Femur (tissue), 1 donor: Measurements from ENCODE around the gene UPP1.

Source experiments
- DNase-seq: peaks from one replicate; pipeline ENCODE4 v3.0.0-alpha.2; 2017

Gene UPP1

DNA sequence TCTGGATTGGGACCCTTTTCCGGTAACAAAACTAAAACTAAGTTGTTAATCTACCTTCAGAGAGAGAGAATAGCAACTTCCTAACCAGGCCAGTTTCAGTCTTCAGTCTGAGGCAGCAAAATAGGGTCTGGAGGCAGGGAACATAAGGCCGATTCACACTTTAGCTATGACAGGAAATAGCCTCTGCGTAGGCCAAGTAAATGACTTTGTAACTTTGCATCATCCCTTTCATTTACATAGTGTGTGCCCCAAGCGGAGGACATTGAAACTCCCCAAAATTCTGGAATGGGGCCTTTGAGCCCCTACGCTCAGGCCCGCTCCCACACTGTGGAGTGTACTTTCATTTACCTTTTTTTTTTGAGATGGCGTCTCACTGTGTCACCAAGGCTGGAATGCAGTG is 1.7 kb upstream of the UPP1 start:
- DNase-seq, result no peak

DNA sequence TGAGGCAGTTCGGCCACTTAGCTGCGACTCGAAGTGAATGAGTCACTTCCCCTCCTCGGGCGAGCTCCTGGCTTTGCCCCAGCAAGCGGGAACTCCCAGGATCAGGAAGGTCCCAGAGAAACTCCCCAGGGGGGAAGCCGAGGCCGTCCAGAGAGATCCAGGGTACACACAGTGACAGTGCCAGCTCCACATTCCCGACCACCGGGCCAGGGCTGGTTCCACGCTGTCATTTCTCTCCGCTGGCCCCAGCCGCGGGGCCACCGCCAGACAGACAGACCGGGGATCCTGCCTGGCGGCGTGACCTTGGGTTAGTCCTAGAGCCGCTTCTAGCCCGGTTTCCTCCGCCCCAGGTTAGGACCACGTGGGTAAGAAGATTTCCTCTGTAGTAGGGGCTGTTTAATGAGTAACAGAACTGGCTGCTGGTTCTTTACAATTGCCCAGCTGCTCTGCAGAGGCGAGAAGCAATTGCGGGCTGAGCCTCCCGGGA is 463 bp upstream of the UPP1 start:
- DNase-seq, result peak; percentile 77

DNA sequence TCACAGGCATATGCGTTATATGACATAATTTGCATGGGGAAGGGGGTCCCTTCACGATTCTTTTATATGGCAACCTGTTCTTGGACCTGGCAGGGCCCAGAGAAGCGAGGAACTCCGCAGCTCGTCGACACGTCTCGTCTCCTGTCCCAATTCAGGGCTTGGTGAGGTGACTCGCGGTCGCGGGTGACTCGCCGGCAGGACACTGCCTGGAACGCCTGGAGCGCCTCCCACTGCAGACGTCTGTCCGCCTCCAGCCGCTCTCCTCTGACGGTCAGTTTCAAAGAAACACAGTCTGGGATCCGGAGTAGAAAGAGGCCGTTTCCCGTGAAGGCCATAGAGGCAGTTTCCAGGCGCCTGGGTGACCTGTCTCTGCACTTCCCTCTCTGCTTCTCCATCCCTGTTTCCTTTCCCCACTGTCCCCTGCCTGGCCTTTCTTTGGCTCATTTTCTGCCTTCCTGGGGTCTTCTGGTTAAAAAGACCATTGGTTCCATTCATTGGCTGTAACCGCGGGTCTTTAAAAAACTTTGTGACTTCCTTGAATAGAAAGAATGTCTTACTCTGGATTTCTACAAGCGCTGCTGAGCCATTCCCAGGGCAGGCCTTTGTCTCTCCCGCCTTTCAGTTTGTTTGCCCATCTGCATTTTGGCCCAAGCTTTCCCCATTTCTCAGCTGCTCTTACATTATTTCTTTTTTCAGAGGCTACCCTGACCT is 1.2 kb downstream of the UPP1 start:
- DNase-seq, result peak; percentile 39

DNA sequence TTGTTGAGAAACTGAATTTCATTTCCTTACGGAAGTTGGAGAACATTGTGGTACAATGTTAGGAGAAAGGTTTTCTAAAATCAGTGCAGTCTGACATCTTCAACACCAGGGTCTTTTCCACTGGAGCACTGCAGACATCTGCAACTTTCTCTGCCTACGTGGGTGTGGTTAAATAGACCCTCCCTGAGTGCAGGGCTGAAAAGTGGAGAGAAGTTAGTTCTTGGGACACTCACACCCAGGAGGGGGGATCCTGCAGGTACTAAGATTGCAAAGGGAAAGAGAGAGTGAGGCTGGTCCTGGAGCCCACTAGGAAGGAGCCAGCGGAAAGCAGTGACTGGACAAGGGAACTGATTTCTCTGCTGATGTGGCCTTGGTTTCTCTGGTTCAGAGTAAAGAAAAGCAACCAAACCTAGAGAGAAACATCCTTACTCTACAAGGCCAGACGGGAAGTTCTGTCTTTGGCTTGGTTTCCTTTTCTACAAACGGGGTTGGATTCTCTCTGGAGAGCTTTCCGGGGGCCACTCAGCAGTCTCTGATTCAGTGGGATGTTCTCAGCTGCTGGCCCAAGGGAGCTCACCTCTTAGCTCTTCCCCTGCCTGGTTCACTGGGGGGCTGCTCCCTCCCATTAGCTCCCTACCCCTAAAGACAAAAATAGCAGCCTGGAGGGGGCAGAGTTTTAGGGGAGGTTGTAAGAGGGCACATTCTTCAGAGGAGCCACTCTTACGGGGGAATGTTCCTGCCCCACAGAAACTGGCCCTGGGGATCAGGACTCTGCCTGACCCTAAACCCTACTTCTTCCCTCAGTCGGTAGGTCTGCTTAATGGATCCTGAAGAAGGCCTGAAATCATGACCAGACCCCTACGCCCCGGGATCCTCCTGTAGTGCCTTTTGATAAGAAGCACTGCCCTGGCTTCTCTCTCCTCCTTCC is 2.7 kb downstream of the UPP1 start:
- DNase-seq, result no peak

DNA sequence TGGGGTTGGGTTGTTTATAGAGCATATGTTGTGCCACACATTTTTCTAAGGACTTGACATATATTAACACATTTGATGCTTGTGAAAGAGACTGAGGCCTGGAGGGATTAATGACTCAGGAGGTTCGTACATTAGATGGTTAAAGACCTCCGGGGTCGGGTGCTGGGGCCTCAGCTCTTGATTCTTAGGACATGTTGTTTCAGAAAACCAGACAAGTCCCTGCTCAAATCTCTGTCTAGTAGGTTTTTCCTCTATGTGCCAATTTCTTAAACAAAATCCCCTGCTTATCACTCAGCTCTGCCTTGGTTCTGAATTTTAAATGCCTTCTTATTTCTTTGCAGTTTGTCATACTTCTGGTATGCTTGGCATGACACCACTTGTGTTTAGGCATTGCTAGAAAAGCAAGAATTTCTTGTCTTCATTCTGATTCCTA is 5.8 kb downstream of the UPP1 start:
- no peak for DNase-seq

DNA sequence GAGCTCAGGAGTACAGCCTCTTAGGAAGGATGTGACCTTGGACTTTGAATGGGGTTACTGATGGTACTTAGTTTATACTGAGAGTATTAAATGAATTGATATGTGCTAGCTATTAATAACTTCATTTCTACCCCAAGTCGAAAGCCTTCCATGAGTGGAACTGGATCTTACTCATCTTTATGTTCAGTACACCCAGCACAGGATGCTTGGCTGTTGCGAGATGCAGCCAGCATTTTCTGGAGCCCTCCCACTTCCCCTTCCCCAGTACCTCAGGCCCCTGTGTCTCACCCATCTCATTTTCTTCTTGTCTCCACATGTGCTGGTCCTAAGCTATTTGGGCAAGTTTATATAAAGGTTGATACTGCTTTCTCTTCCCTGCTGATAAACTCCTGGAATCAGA is 7.2 kb downstream of the UPP1 start:
- DNase-seq, result no peak

DNA sequence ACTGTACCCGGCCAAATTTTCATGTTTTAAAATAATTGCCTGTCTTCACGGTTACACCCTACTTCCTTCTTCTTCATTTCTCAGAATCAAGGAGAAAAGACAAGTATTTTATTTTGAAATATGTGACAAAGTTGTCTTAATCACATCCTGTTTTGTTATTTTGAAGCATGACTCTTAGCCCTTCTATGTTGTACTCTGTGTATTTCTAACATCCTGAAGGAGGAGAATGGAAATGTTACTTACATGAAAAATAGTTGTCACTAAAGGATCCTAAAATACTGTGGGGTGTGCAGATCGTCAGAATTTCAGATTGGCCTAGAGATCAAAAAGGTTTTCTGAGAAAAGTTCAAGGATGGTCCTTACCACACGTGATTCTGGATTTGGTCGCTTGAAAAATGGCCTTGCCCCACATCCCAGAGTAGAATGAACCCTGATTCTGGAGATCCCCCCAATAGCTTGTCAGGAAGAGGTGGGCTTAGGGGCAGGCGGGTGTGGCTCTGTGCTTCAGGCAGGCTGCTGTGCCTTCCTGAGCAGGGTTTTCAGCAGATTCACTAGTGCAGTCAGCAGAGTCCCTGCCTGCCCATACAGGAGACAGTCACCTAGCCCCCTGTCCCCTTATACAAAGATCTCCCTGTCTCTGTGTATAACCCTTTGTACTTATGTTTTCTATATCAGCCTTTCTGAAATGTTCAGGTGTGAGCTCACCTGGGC is 8.6 kb downstream of the UPP1 start:
- no peak for DNase-seq

DNA sequence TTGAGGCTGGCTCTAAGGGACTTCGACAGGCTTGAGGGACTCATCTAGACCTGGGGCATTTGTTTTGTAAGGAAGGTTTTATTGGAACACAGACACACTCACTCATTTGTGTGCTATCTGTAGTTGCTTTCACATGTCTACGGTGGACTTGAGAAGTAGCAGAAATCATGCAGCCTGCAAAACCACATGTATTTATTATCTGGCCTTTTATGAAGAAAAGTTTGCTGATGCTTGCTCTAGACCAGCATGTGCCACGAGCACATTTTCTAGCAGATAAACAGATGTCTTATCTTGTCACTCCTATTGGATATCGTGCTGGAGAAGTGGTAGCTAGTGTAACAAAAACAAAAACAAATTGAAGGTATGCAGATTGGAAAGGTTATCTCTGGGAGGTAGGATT is 9.8 kb downstream of the UPP1 start:
- no peak for DNase-seq

DNA sequence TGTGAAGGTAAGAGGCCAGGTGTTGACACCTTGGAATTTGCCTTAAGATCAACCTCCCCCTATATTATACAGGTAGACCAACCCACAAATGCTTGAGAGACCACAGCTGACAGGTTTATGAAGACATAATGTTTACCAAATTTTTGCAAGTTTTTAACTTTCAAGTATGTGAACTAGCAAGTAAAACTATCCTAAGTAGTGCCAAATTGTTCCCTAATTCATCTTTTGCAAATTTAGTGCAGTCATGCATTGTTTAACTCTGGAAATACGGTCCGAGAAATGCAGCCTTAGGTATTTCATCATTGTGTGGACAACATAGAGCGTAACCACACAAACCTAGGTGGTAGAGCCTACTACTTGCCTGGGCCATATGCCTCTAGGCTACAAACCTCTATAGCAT is 10.7 kb downstream of the UPP1 start:
- no peak for DNase-seq

DNA sequence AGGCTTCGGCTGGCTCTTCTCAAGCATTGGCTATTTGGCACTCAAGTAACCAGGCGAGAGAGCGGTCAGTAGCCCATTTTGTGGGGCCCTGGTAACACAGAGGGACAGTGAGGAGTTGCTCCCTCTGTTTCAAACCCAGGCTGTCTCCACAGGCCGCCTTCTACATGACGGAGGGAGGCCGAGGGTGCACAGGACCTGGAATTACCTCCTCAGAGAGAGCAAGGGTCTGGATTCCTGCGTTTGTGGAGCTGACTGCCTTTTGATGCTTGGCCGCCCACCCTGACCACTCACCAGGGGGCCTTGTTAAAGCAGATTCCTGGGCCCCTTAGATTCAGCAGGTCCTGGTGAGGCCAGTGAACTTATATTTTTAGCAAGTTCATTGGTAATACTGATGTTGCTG is 12.3 kb downstream of the UPP1 start:
- DNase-seq, result no peak

DNA sequence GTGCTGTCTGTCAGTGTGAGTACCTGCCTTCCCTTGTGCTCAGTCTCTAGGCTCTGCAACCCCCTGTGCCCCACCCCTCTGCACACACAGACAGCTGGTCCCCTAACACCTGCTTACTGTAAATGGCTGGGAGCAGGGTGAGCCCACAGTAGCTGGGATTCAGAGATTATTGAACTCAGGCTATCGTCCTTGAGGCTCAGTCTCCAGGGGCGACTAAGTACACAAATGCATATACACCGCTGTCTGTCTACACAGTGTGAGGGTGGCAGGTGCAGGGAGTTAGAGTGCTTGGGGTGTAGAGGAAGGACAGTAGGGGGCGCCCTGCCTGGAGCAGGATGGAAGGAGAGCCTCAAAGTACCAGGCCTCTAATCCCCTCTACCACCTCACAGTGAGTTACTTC is 12.9 kb downstream of the UPP1 start:
- DNase-seq, result no peak

DNA sequence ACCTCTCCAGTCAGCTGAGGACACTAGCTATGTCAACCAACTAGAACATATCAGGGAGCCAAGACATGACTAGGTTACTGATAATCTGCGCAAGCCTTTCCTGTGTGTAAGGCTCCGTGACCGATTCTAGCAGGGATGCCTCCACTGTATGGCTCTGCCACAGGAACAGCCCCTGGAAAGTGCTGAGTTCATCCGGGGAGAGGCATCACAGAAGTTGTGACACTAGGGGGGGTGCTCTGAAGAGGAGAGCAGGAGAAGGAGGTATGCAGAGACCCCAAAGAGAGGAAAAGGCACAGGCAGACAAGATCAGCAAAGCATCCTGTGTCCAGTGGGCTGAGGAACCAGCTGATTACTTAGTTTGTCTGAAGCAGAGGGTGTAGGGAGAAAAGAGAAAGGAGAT is 13.5 kb downstream of the UPP1 start:
- DNase-seq, result no peak

DNA sequence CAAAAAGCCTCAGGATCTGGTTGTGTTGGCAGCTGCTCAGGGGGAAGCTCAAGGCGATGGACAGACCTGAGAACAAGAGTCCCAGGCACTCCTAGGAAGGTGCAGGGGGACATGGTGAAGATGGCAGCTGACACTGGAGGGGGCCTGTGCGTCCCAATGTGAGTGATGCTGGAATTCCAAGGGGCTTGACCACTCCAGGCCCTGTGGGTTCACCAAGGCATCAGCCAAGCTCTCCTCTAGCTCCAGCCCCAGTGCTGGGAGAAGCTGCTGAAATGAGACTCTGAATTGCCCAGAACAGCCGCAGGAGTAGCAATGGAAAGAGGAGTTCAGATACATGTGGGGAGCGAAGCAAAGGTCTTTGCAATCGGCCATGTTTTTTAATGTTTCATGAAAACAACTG is 16.0 kb downstream of the UPP1 start:
- DNase-seq, result no peak

DNA sequence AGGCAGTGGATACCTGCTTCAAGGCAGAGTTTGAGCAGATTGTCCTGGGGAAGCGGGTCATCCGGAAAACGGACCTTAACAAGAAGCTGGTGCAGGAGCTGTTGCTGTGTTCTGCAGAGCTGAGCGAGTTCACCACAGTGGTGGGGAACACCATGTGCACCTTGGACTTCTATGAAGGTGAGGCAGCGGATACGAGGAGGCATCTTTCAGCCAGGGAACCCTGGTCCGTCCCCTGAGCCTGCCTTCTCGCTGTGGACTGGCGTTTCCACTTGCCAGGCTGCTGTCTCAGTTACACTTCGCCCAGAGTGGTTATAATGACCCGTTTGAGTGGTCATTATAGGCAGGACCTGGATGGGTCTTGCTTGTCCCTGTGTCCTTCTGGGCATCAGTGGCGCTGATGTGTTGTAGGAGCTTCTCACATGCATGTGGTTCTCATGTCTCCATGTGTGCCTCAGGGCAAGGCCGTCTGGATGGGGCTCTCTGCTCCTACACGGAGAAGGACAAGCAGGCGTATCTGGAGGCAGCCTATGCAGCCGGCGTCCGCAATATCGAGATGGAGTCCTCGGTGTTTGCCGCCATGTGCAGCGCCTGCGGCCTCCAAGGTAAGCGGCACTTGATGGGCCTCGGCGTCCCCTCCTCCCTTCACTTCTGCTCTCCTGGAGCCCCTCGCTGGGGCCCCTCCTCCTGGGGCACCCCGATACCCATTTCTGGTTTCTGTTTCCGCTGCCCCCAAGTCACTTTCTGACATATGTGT is 18.0 kb downstream of the UPP1 start:
- no peak for DNase-seq

DNA sequence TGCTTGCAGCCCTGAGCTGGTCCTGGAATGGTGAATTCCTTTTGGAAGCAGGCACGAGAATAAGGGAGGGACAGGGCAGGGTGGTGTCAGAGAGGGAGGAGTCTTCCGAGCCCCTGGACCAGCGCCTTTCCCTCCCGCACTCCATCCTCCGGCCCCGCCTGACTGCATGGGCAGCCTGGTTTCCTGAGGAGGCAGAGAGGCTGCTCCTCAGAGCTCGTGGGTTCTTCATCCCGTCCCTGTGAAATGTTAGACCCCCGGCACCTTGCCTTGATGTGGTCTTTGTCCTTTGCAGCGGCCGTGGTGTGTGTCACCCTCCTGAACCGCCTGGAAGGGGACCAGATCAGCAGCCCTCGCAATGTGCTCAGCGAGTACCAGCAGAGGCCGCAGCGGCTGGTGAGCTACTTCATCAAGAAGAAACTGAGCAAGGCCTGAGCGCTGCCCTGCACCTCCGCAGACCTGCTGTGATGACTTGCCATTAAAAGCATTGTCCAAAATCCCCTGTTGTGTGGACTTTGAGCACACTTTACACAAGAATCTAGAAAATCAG is 18.9 kb downstream of the UPP1 start:
- DNase-seq, result no peak

DNA sequence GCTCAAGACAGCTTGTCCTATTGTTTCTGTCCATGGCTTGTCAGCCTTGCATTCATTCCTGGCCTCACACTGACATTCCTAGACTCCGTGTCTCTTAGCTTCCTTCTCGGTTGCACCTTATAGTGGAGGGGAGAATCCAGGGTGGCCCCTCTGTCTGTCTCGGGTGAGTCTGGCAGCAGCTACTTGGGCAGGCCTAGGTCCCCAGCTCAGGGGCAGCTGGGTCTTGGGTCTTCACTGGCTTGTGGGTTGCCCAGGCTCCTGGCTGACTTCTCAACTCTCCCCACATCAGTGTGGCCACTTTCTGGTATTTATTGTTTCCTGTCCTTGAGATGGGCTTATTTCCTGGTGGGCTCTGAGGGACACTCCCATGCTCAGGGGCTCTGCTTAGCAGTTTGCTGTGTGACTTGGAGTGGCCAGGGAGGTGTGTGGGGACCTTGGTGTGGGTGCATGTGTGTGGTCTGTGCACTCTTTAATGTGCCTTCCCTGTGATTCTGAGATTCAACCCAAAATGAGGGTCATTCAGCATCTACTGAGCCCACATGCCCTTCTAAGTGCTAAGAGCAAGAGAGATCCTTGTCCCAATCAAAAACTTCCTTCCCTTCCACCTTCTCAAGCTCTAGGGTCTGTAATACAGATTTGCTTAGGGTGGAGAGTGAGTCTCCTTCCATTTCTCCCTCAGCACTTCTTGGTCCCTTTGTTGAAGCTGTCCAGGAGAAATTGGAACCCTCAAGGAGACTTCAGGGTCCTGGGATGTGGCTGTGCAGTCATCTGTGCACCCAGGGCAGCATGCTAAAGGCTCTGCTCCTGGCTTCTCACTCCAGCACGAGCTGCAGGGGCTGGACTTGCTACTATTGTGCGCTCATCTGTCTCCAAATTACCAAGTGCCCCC is 20.1 kb downstream of the UPP1 start:
- DNase-seq, result no peak

DNA sequence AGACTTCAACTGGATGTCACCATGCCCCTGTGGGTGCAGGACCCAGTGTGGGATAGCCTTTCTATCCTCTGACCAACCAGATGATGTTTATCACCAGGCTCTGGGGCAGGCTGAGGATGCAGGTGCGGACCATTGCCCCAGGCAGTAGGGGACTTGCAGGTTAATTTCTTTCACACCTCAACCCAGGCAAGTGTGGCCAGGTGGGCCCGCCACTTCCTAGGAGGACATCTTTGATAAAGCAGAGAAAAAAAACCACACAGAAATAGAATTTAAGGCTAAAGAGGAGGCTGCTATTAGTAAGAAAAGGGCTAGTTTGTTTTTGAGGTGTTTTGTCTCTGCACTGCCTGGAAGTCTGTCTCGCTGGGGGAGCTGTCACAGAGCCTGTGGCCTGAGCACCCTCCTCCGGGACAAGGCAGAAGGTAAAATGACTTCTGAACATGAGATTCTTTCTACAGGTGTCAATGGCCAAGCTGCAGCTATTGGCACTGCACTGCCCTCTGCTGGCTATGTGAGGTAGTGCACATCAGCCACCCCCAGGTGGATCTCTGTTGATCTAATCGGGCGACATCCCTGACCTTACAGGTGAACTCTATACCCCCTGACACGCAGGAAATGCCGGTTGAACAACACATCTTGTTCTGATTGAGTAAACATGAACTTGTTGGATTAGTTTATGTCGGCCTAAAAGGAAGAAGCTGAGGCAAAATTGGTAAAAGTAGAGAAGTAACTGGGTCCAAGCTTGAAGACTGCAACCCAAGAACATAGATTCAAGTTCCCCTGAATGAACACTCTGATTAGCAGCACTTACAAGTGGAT is 21.0 kb downstream of the UPP1 start:
- peak; percentile 75 for DNase-seq

DNA sequence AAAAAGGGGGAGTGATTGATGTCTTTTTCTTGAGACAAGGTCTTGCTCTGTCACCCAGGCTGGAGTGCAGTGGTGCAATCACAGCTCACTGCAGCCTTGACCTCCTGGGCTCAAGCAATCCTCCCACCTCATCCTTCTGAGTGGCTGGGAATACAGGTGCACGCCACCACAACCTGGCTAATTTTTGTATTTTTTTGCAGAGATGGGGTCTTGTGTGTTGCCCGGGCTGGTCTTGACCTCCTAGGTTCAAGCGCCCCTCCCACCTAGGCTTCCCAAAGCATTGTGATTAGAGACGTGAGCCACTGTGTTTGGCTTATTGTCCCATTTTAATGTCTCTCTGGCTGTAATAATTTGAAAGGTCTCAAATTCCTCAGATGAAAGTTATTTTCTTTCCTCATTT is 21.8 kb downstream of the UPP1 start:
- no peak for DNase-seq

DNA sequence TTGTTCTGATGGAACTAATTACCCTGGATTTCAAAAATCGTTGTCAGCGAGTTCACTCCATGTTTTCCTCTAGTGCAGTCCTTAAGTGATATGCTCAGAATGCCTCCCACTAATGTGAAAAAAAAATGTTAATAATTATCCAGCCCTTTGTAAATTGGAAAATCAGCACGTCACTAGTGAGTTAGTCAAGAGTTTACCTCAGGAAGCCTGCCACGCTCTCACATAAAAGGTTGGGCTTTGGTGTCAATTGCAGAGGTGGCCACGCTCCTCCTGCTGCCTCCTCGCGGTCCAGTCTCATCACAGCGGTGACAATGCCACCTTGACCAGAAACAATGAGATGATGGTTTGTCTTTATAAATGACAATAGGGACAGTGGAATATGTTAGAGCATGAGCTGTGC is 22.5 kb downstream of the UPP1 start:
- DNase-seq, result no peak

DNA sequence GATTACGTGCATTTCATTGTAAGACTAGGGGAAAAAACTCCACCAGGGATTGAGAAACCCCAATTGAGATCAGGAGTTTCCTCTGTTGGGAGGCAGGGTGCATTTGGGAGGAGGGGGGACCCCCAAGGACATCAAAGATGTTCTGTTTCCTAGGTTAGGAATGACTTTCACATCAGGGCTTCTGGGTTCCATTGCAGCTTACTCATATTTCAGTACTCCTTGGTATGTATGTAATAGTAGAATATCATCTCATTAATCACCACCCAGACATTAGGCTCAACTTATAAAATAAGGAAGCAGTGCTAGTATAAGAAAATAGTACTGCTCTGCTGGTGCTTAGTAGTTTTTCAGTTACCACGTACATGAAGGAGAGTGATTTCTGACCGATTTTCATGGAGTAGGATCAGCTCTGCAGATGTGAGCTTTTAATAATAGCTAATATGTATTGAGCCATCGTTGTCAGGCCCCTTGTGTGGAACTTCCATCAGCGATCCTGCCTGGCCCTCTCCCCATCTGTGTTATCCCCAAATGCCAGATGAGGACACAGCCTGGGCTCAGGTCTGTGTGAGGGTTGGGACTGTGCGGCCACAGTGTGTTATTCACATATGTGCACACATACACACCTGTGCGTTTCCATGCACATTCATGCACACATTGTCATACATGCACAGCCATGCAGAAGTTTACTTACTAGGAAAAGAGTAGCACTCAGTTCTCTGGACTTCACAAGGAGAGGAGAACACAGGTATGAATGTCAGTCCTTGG is 23.5 kb downstream of the UPP1 start:
- no peak for DNase-seq
